IMR-90 (cell line): ENCODE measurements around the gene TMEM263. TPM values are rescaled to one million over a fixed set of nuclear protein-coding genes. Genes with fewer than 3 reads are reported as not detected.
"Not testable (repeated sequence)": the region's sequence is repeated elsewhere in the genome, so short reads cannot be mapped to it uniquely, and the experiment has no call there.

Experiments
- ATAC-seq: fragments of 200-7000 bp; cut with Tn5 transposase; 2 replicates; pipeline ENCODE4 v1.9.1; 2020; ENCODE audit warnings: low read depth, mild to moderate bottlenecking, moderate library complexity
- BruUV-seq: library from RNA; stranded (reverse); fragments of 400-500 nt; replicated peaks from 2 replicates; lab custom pipeline; 2021; lab: Mats Ljungman, UMichigan
- CTCF ChIA-PET: fragments of 300-600 bp; formaldehyde crosslinking; extraction: SDS; loops from one replicate; lab custom pipeline; 2021; ENCODE audit warnings: antibody characterized with exemption; lab: Yijun Ruan, JAX
- POLR2A ChIA-PET: fragments of 300-600 bp; sonication (Branson Sonifier 250); formaldehyde crosslinking; loops from one replicate; lab custom pipeline; 2022; ENCODE audit warnings: antibody characterized with exemption; ENCODE audit not compliant: unreplicated experiment; lab: Charles Lee
- DNase-seq: peaks from one replicate; pipeline ENCODE4 v3.0.0; 2013
- H2AFZ ChIP-seq: replicated peaks from 2 replicates; pipeline ENCODE3; 2013; ENCODE audit warnings: low read length, mild to moderate bottlenecking; ENCODE audit not compliant: poor library complexity
- H2AK5ac ChIP-seq: 2 replicates; pipeline ENCODE4 v1.6.1; 2013; ENCODE audit warnings: low read depth, low read length, inconsistent platforms
- H2AK9ac ChIP-seq: replicated peaks from 2 replicates; pipeline ENCODE3; 2013; ENCODE audit warnings: mild to moderate bottlenecking, low read depth, low read length, moderate library complexity; ENCODE audit not compliant: poor library complexity
- H2BK120ac ChIP-seq: 2 replicates; pipeline ENCODE4 v1.6.1; 2013; ENCODE audit warnings: low read depth, low read length, inconsistent platforms
- H2BK15ac ChIP-seq: 3 replicates; pipeline ENCODE4 v1.6.1; 2013; ENCODE audit warnings: low read depth, low read length, inconsistent platforms
- H2BK20ac ChIP-seq: 2 replicates; pipeline ENCODE4 v1.6.1; 2013; ENCODE audit warnings: low read depth, mild to moderate bottlenecking, inconsistent platforms, low read length, moderate library complexity
- H2BK5ac ChIP-seq: 2 replicates; pipeline ENCODE4 v1.6.1; 2013; ENCODE audit warnings: mild to moderate bottlenecking, low read depth, low read length, inconsistent platforms; ENCODE audit not compliant: poor library complexity, severe bottlenecking
- H3K14ac ChIP-seq: replicated peaks from 2 replicates; pipeline ENCODE4 v1.6.1; 2013; ENCODE audit warnings: low read depth, low read length, inconsistent platforms
- H3K18ac ChIP-seq: 2 replicates; pipeline ENCODE4 v1.6.1; 2013; ENCODE audit warnings: low read depth, low read length, control low read depth
- H3K23ac ChIP-seq: 2 replicates; pipeline ENCODE4 v1.6.1; 2013; ENCODE audit warnings: low read depth, low read length, inconsistent platforms
- H3K27ac ChIP-seq: 2 replicates; pipeline ENCODE4 v1.5.1; 2013; ENCODE audit warnings: mild to moderate bottlenecking, control low read depth, low read length; ENCODE audit not compliant: insufficient read depth
- H3K27me3 ChIP-seq: 2 replicates; pipeline ENCODE4 v1.6.1; 2013; ENCODE audit warnings: low read length; ENCODE audit not compliant: control insufficient read depth, insufficient read depth
- H3K36me3 ChIP-seq: 2 replicates; pipeline ENCODE4 v1.6.1; 2013; ENCODE audit warnings: low read length, mixed read lengths; ENCODE audit not compliant: control insufficient read depth, insufficient read depth
- H3K4ac ChIP-seq: 2 replicates; pipeline ENCODE4 v1.6.1; 2013; ENCODE audit warnings: low read depth, low read length, inconsistent platforms
- H3K4me1 ChIP-seq: 2 replicates; pipeline ENCODE4 v1.6.1; 2013; ENCODE audit warnings: low read length, mixed read lengths; ENCODE audit not compliant: control insufficient read depth, insufficient read depth
- H3K4me2 ChIP-seq: 2 replicates; pipeline ENCODE4 v1.6.1; 2013; ENCODE audit warnings: low read depth, mild to moderate bottlenecking, control low read depth, low read length, moderate library complexity
- H3K4me3 ChIP-seq: 2 replicates; pipeline ENCODE4 v1.5.1; 2013; ENCODE audit warnings: low read depth, mild to moderate bottlenecking, control low read depth, low read length, moderate library complexity; ENCODE audit not compliant: insufficient read depth
- H3K56ac ChIP-seq: 2 replicates; pipeline ENCODE4 v1.6.1; 2013; ENCODE audit warnings: low read length, inconsistent platforms; ENCODE audit not compliant: insufficient read depth; ENCODE audit errors: extremely low read depth
- H3K79me1 ChIP-seq, 2 experiments: 2 replicates each; pipeline ENCODE4 v1.6.1; 2013; ENCODE audit warnings: low read length in 2 of 2, inconsistent platforms in 1 of 2, low read depth in 1 of 2
- H3K9ac ChIP-seq: 2 replicates; pipeline ENCODE4 v1.6.1; 2013; ENCODE audit warnings: low read depth, low read length, control low read depth
- H3K9me1 ChIP-seq: 2 replicates; pipeline ENCODE4 v1.6.1; 2013; ENCODE audit warnings: low read length, inconsistent platforms; ENCODE audit not compliant: insufficient read depth
- H3K9me3 ChIP-seq: 2 replicates; pipeline ENCODE4 v1.6.1; 2013; ENCODE audit warnings: low read length; ENCODE audit not compliant: control insufficient read depth, insufficient read depth
- H4K20me1 ChIP-seq: 2 replicates; pipeline ENCODE4 v1.6.1; 2013; ENCODE audit warnings: low read length, inconsistent platforms; ENCODE audit not compliant: insufficient read depth
- H4K5ac ChIP-seq: 2 replicates; pipeline ENCODE4 v1.6.1; 2013; ENCODE audit warnings: mild to moderate bottlenecking, low read depth, low read length, control low read depth
- H4K8ac ChIP-seq, 2 experiments: 2 replicates each; pipeline ENCODE4 v1.6.1; 2013; ENCODE audit warnings: low read depth in 2 of 2, low read length in 2 of 2, control low read depth in 1 of 2, inconsistent platforms in 1 of 2
- H4K91ac ChIP-seq: 2 replicates; pipeline ENCODE4 v1.6.1; 2013; ENCODE audit warnings: low read depth, low read length, inconsistent platforms; ENCODE audit not compliant: insufficient read depth
- WGBS, 2 experiments: methylation state at CpG; one replicate each; pipeline versions ENCODE4 v1.1.5 to v1.1.7; 2013; ENCODE audit warnings: missing lambda C conversion rate in 2 of 2; ENCODE audit not compliant: insufficient read length in 1 of 2; ENCODE audit errors: extremely low coverage in 2 of 2; 5-methylcytosine and 5-hydroxymethylcytosine counted together
- dilution Hi-C: fragments of 300-500 bp; cut with HindIII; formaldehyde crosslinking; loops from one replicate; pipeline ENCODE4 v1.14.3; 2018; ENCODE audit warnings: low sequenced_read_pairs; ENCODE audit not compliant: unreplicated experiment
- in situ Hi-C: fragments of 300-500 bp; cut with MboI; formaldehyde crosslinking; loops from 3 replicates; pipeline ENCODE4 v1.14.3; 2019; ENCODE audit warnings: low sequenced_read_pairs, inconsistent platforms, mixed read lengths
- intact Hi-C: fragments of 100-400 bp; cut with micrococcal nuclease; formaldehyde crosslinking; loops from 2 replicates; pipeline ENCODE4 v1.10.0; 2022
- polyA plus RNA-seq, 3 experiments: library from polyadenylated mRNA; depleted of rRNA; stranded (reverse); fragments of >200 nt; gene quantifications; 2 replicates each; pipeline ENCODE4 v1.2.3, GENCODE V29; 2012; ENCODE audit warnings: low replicate concordance in 1 of 3
- total RNA-seq: library from RNA; depleted of rRNA; stranded (reverse); fragments of >200 nt; gene quantifications from 2 replicates; pipeline ENCODE4 v1.2.3, GENCODE V29; 2012

The TMEM263 gene
- total and polyA plus RNA-seq, 2 of the 4 experiments (the other 2 are of a cell fraction): 47.9 to 99.7 TPM

DNA sequence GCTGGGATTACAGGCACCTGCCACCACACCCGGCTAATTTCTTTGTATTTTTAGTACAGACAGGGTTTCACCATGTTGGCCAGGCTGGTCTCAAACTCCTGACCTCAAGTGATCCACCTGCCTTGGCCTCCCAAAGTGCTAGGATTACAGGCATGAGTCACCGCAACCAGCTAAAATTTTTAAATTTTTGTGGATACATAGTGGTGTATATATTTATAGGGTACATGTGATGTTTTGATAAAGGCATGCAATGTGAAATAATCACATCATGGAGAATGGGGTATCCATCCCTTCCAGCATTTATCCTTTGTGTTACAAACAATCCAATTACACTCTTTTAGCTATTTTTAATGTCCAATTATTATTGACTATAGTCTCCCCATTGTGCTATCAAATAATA lies 33.7 kb upstream of the TMEM263 start:
- H3K79me1 ChIP-seq, H3K9me1 ChIP-seq, H3K4ac ChIP-seq, H3K18ac ChIP-seq, CTCF ChIA-PET, H4K5ac ChIP-seq, DNase-seq, H3K27me3 ChIP-seq, H3K9ac ChIP-seq, H3K4me2 ChIP-seq, H3K14ac ChIP-seq, H3K56ac ChIP-seq, H3K4me3 ChIP-seq, H3K9me3 ChIP-seq, H2BK15ac ChIP-seq, H2AK9ac ChIP-seq, H4K91ac ChIP-seq, H3K36me3 ChIP-seq, H2AK5ac ChIP-seq, H3K4me1 ChIP-seq, in situ Hi-C loops, H2BK20ac ChIP-seq, BruUV-seq, H3K23ac ChIP-seq, H3K27ac ChIP-seq, H4K20me1 ChIP-seq, H4K8ac ChIP-seq, POLR2A ChIA-PET, ATAC-seq, H2AFZ ChIP-seq, H2BK120ac ChIP-seq, H2BK5ac ChIP-seq: not testable (repeated sequence)
- no CpG with 5 or more reads among the region's 2 CpGs for WGBS, 2 experiments
- dilution Hi-C loops: loop anchor here (25.0 kb wide), 1 partner anchor 535 kb away; no protein-coding TSS in a partner anchor
- intact Hi-C loops: loop anchor here (5.0 to 10.0 kb wide), 2 partner anchors 80 to 327 kb away; no protein-coding TSS in a partner anchor

DNA sequence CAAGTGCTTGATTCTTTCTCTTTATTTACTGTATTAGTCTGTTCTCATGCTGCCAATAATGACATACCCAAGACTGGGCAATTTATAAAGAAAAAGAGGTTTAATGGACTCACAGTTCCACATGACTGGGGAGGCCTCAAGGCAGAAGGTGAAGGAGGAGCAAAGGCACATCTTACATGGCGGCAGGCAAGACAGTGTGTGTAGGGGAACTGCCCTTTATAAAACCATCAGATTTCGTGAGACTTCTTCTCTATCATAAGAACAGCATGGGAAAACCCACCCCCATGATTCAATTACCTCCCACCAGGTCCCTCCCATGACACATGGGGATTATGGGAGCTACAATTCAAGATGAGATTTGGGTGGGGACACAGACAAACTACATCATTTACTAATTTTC lies 32.1 kb upstream of the TMEM263 start:
- H3K4me2 ChIP-seq, H3K14ac ChIP-seq, H3K27ac ChIP-seq, H2BK20ac ChIP-seq, BruUV-seq, H3K4me3 ChIP-seq, H3K9me3 ChIP-seq, H3K27me3 ChIP-seq, H2BK5ac ChIP-seq, POLR2A ChIA-PET, H2AK5ac ChIP-seq, H4K20me1 ChIP-seq, H2AFZ ChIP-seq, H4K91ac ChIP-seq, H3K56ac ChIP-seq, H4K8ac ChIP-seq, H4K5ac ChIP-seq, H3K18ac ChIP-seq, H3K79me1 ChIP-seq, DNase-seq, H3K4ac ChIP-seq, H3K36me3 ChIP-seq, ATAC-seq, H2BK120ac ChIP-seq, H2BK15ac ChIP-seq, in situ Hi-C loops, H3K9me1 ChIP-seq, H3K9ac ChIP-seq, H3K23ac ChIP-seq, H2AK9ac ChIP-seq, CTCF ChIA-PET, H3K4me1 ChIP-seq: not testable (repeated sequence)
- dilution Hi-C loops: loop anchor here (25.0 kb wide), 1 partner anchor 536 kb away; no protein-coding TSS in a partner anchor
- WGBS, 2 experiments: no CpG with 5 or more reads among the region's 2 CpGs
- intact Hi-C loops: loop anchor here (5.0 to 10.0 kb wide), 2 partner anchors 81 to 329 kb away; no protein-coding TSS in a partner anchor
